WTC11 (cell line): ENCODE data around the gene TMX4. TPM values are rescaled to one million over a fixed set of nuclear protein-coding genes. Genes with fewer than 3 reads are reported as not detected.
A peak's percentile ranks its signal among the peaks of the same experiment; 100 is the strongest.

Experiments
- ATAC-seq: fragments of 200-7000 bp; cut with Tn5 transposase; 2 replicates; pipeline ENCODE4 v1.10.0; 2021; ENCODE audit warnings: mild to moderate bottlenecking, moderate library complexity
- CTCF ChIA-PET: fragments of 300-600 bp; sonication (Branson Sonifier 250); formaldehyde crosslinking; loops from one replicate; lab custom pipeline; 2021; ENCODE audit warnings: antibody characterized with exemption; lab: Charles Lee
- POLR2A ChIA-PET: fragments of 350-600 bp; sonication (Branson Sonifier 250); formaldehyde crosslinking; loops from one replicate; lab custom pipeline; 2021; ENCODE audit warnings: antibody characterized with exemption; lab: Charles Lee
- DNase-seq: peaks from one replicate; pipeline ENCODE4 v3.0.0; 2021; ENCODE audit warnings: low spot score
- H3K27ac Mint-ChIP-seq: 2 replicates; pipeline ENCODE4 v1.8.0; 2021; ENCODE audit warnings: mixed read lengths
- H3K27me3 Mint-ChIP-seq: 2 replicates; pipeline ENCODE4 v1.8.0; 2021; ENCODE audit warnings: low read depth, mild to moderate bottlenecking, moderate library complexity, mixed read lengths
- H3K36me3 Mint-ChIP-seq: 2 replicates; pipeline ENCODE4 v1.8.0; 2021; ENCODE audit warnings: mixed read lengths
- H3K4me1 Mint-ChIP-seq: 2 replicates; pipeline ENCODE4 v1.8.0; 2022; ENCODE audit warnings: mixed read lengths
- H3K4me3 Mint-ChIP-seq: 2 replicates; pipeline ENCODE4 v1.8.0; 2021; ENCODE audit warnings: mild to moderate bottlenecking, moderate library complexity, mixed read lengths
- H3K9me3 Mint-ChIP-seq: 2 replicates; pipeline ENCODE4 v1.8.0; 2021; ENCODE audit warnings: mixed read lengths
- ELF4 ChIP-seq: sonication (generic); formaldehyde crosslinking; IDR thresholded peaks from 2 replicates; pipeline ENCODE4 v1.8.1; 2022; ENCODE audit warnings: low read depth, mild to moderate bottlenecking, moderate library complexity, missing genetic modification reagents
- GTF2I ChIP-seq: fragments of 250-450 bp; sonication (Bioruptor Pico); conservative IDR thresholded peaks from 2 replicates; pipeline ENCODE4 v1.4.0; 2021; ENCODE audit warnings: mild to moderate bottlenecking
- KAT7 ChIP-seq: sonication (generic); formaldehyde crosslinking; IDR thresholded peaks from 2 replicates; pipeline ENCODE4 v1.8.1; 2023; ENCODE audit warnings: missing genetic modification reagents, mild to moderate bottlenecking, borderline replicate concordance
- NFE2L1 ChIP-seq: sonication (generic); formaldehyde crosslinking; IDR thresholded peaks from 2 replicates; pipeline ENCODE4 v1.8.1; 2023; ENCODE audit warnings: missing genetic modification reagents
- NR3C1 ChIP-seq: sonication (generic); formaldehyde crosslinking; conservative IDR thresholded peaks from 2 replicates; pipeline ENCODE4 v1.8.1; 2023; ENCODE audit warnings: low read depth, mild to moderate bottlenecking, missing genetic modification reagents
- OVOL2 ChIP-seq: fragments of 250-450 bp; sonication (Bioruptor Pico); IDR thresholded peaks from 2 replicates; pipeline ENCODE4 v1.9.0; 2021; ENCODE audit warnings: mild to moderate bottlenecking, borderline replicate concordance
- PRRX2 ChIP-seq: fragments of 250-450 bp; sonication (Bioruptor Pico); IDR thresholded peaks from 2 replicates; pipeline ENCODE4 v1.8.0; 2021; ENCODE audit warnings: mild to moderate bottlenecking
- SMAD3 ChIP-seq: sonication (generic); formaldehyde crosslinking; IDR thresholded peaks from 2 replicates; pipeline ENCODE4 v1.8.0; 2022; ENCODE audit warnings: missing genetic modification reagents, mild to moderate bottlenecking, borderline replicate concordance
- TCF7 ChIP-seq: sonication (generic); formaldehyde crosslinking; IDR thresholded peaks from 2 replicates; pipeline ENCODE4 v1.8.0; 2022; ENCODE audit warnings: mild to moderate bottlenecking, low read depth, missing genetic modification reagents, moderate library complexity
- ZBTB21 ChIP-seq: sonication (generic); formaldehyde crosslinking; IDR thresholded peaks from 2 replicates; pipeline ENCODE4 v1.8.1; 2023; ENCODE audit warnings: mild to moderate bottlenecking, missing genetic modification reagents, borderline replicate concordance
- total RNA-seq: library from RNA; stranded (reverse); gene quantifications from 3 replicates; pipeline ENCODE4 v1.2.3, GENCODE V29; 2021
- TF ChIP-seq, protein P1 (sequence below): sonication (generic); formaldehyde crosslinking; IDR thresholded peaks from 2 replicates; pipeline ENCODE4 v1.8.1; 2023; ENCODE audit warnings: mild to moderate bottlenecking, moderate library complexity, missing genetic modification reagents
- TF ChIP-seq, protein P2 (sequence below): sonication (generic); formaldehyde crosslinking; IDR thresholded peaks from 2 replicates; pipeline ENCODE4 v1.8.1; 2022; ENCODE audit warnings: mild to moderate bottlenecking, missing genetic modification reagents, moderate library complexity, borderline replicate concordance
- TF ChIP-seq, protein P3 (sequence below): sonication (generic); formaldehyde crosslinking; IDR thresholded peaks from 2 replicates; pipeline ENCODE4 v1.8.1; 2022; ENCODE audit warnings: low read depth, missing genetic modification reagents, borderline replicate concordance
- TF ChIP-seq, protein P4 (sequence below): sonication (generic); formaldehyde crosslinking; IDR thresholded peaks from 2 replicates; pipeline ENCODE4 v1.8.0; 2023; ENCODE audit warnings: mild to moderate bottlenecking, missing genetic modification reagents
- TF ChIP-seq, protein P5 (sequence below): fragments of 250-450 bp; sonication (Bioruptor Pico); IDR thresholded peaks from 2 replicates; pipeline ENCODE4 v2.1.2; 2022; ENCODE audit warnings: mild to moderate bottlenecking, moderate library complexity

TMX4 gene
- total RNA-seq, 1 experiment from 2014 or later, result 9.8 TPM

DNA sequence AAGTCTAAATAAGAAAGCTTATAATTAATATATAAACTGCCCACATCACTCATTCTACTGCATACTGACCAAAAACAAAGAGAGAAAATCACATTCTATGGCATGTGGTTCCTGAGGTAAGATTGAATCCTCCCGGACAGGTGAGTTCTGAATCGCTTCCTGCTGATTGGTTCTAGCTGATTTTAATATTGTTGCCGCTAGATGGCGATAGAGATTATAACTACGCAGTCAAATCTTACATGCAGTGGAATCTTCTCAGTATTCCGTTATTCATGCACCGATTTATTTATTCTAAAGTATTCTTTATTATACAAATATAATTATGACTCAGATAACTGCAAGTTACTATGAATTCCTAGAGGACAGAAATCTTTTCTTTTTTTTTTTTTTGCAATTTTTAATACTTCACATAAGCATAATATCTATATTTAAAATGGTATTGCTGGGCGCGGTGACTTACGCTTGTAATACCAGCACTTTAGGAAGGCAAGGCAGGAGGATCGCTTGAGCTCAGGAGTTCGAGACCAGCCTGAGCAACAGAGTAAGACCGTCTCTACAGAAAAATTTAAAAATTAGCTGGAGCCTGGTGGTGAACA is 24.2 kb upstream of the TMX4 start (continued):
- TF ChIP-seq, protein P1, sequence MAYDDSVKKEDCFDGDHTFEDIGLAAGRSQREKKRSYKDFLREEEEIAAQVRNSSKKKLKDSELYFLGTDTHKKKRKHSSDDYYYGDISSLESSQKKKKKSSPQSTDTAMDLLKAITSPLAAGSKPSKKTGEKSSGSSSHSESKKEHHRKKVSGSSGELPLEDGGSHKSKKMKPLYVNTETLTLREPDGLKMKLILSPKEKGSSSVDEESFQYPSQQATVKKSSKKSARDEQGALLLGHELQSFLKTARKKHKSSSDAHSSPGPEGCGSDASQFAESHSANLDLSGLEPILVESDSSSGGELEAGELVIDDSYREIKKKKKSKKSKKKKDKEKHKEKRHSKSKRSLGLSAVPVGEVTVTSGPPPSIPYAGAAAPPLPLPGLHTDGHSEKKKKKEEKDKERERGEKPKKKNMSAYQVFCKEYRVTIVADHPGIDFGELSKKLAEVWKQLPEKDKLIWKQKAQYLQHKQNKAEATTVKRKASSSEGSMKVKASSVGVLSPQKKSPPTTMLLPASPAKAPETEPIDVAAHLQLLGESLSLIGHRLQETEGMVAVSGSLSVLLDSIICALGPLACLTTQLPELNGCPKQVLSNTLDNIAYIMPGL (CRISPR knock-in tag), result no peak

DNA sequence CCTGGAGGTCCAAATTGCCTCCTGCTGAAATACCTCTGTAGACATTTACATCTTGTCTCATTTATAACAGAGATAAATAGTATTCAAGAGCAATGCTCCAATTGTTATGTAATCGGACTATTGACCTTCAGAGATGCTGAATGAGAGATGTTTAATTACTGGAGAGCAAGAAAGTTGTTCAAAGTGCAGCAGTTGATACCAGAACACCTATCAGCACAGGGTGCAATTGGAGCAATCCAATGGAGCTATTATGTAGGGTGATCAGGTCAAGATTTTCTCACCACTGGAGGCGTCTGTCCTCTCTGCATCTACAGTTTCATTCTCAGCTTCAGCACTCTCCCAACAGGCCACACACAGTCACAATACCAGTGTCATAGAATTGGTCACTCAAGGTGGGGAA is 19.5 kb upstream of the TMX4 start:
- no peaks in the 10 kb centered on the region for H3K9me3 Mint-ChIP-seq
- TF ChIP-seq, protein P2, sequence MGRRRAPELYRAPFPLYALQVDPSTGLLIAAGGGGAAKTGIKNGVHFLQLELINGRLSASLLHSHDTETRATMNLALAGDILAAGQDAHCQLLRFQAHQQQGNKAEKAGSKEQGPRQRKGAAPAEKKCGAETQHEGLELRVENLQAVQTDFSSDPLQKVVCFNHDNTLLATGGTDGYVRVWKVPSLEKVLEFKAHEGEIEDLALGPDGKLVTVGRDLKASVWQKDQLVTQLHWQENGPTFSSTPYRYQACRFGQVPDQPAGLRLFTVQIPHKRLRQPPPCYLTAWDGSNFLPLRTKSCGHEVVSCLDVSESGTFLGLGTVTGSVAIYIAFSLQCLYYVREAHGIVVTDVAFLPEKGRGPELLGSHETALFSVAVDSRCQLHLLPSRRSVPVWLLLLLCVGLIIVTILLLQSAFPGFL, result no peak
- TF ChIP-seq, protein P3, sequence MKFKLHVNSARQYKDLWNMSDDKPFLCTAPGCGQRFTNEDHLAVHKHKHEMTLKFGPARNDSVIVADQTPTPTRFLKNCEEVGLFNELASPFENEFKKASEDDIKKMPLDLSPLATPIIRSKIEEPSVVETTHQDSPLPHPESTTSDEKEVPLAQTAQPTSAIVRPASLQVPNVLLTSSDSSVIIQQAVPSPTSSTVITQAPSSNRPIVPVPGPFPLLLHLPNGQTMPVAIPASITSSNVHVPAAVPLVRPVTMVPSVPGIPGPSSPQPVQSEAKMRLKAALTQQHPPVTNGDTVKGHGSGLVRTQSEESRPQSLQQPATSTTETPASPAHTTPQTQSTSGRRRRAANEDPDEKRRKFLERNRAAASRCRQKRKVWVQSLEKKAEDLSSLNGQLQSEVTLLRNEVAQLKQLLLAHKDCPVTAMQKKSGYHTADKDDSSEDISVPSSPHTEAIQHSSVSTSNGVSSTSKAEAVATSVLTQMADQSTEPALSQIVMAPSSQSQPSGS (CRISPR knock-in tag), result no peak
- TF ChIP-seq ELF4 (no peak), ZBTB21 (CRISPR knock-in tag) (no peak), KAT7 (CRISPR knock-in tag) (no peak), GTF2I (CRISPR knock-in tag) (no peak), SMAD3 (CRISPR knock-in tag) (no peak)
- TF ChIP-seq, protein P4, sequence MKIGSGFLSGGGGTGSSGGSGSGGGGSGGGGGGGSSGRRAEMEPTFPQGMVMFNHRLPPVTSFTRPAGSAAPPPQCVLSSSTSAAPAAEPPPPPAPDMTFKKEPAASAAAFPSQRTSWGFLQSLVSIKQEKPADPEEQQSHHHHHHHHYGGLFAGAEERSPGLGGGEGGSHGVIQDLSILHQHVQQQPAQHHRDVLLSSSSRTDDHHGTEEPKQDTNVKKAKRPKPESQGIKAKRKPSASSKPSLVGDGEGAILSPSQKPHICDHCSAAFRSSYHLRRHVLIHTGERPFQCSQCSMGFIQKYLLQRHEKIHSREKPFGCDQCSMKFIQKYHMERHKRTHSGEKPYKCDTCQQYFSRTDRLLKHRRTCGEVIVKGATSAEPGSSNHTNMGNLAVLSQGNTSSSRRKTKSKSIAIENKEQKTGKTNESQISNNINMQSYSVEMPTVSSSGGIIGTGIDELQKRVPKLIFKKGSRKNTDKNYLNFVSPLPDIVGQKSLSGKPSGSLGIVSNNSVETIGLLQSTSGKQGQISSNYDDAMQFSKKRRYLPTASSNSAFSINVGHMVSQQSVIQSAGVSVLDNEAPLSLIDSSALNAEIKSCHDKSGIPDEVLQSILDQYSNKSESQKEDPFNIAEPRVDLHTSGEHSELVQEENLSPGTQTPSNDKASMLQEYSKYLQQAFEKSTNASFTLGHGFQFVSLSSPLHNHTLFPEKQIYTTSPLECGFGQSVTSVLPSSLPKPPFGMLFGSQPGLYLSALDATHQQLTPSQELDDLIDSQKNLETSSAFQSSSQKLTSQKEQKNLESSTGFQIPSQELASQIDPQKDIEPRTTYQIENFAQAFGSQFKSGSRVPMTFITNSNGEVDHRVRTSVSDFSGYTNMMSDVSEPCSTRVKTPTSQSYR (CRISPR knock-in tag), result no peak
- H3K4me3 Mint-ChIP-seq, result no peak overlapping the region
- H3K27me3 Mint-ChIP-seq, result peaks cover 4% of the 10 kb centered on the region; the same call in 1 of the 2 replicates
- no peaks in the 10 kb centered on the region for H3K4me1 Mint-ChIP-seq
- H3K36me3 Mint-ChIP-seq, result no peaks in the 10 kb centered on the region
- peak; percentile 81 for ATAC-seq
- no peak for DNase-seq
- no peak overlapping the region for H3K27ac Mint-ChIP-seq
- ChIA-PET CTCF (interaction anchor here (1.0 to 1.1 kb wide), 3 partner anchors 11 to 684 kb away, joined by 3 to 5 read pairs (median 3); no protein-coding TSS in a partner anchor), POLR2A (no interaction called here)

DNA sequence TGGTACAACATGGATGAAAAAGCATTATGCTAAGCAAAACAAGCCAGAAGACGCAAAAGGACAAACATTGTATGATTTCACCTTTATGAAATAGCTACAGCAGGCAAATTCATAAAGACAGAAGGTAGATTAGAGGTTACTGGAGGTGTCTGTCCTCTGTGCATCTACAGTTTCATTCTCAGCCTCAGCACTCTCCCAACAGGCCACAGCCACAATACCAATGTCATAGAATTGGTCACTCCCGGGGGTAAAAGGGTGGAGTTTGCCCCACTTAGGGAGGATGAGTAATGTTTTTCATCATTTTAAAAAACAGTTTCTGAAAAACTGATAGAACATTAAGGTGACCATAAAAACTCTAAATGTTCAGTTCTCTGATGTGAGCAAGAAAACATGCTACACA is 17.2 kb upstream of the TMX4 start:
- TF ChIP-seq OVOL2 (CRISPR knock-in tag), result no peak
- TF ChIP-seq, protein P4 (CRISPR knock-in tag), result no peak
- no peak for TF ChIP-seq NR3C1
- TF ChIP-seq TCF7 (CRISPR knock-in tag), result no peak
- TF ChIP-seq PRRX2 (CRISPR knock-in tag), result no peak
- TF ChIP-seq, protein P5, sequence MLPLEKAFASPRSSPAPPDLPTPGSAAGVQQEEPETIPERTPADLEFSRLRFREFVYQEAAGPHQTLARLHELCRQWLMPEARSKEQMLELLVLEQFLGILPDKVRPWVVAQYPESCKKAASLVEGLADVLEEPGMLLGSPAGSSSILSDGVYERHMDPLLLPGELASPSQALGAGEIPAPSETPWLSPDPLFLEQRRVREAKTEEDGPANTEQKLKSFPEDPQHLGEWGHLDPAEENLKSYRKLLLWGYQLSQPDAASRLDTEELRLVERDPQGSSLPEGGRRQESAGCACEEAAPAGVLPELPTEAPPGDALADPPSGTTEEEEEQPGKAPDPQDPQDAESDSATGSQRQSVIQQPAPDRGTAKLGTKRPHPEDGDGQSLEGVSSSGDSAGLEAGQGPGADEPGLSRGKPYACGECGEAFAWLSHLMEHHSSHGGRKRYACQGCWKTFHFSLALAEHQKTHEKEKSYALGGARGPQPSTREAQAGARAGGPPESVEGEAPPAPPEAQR (CRISPR knock-in tag), result no peak
- no peak for TF ChIP-seq NFE2L1 (CRISPR knock-in tag)
- H3K36me3 Mint-ChIP-seq, result no peaks in the 10 kb centered on the region
- peaks cover 4% of the 10 kb centered on the region; the same call in 1 of the 2 replicates for H3K27me3 Mint-ChIP-seq
- H3K9me3 Mint-ChIP-seq, result peaks cover 1% of the 10 kb centered on the region
- H3K4me1 Mint-ChIP-seq, result no peaks in the 10 kb centered on the region
- POLR2A ChIA-PET, result no interaction called here
- DNase-seq (no peak), ATAC-seq (no peak)
- CTCF ChIA-PET, result no interaction called here
- no peak overlapping the region for H3K4me3 Mint-ChIP-seq
- no peak overlapping the region for H3K27ac Mint-ChIP-seq
